Uterus (tissue), 2 donors: ENCODE data around the gene OPCML.

Experiments
- CTCF ChIP-seq, 4 experiments: fragments of 200-600 bp in 2 of 4; fragments of 450-650 bp in 2 of 4; sonication (generic) in 2 of 4; IDR thresholded peaks; one replicate each; pipeline ENCODE4 v1.5.1; 2016 to 2019; ENCODE audit warnings: antibody characterized with exemption in 4 of 4, mild to moderate bottlenecking in 2 of 4, moderate library complexity in 1 of 4
- POLR2A ChIP-seq, 2 donors: fragments of 450-650 bp; IDR thresholded peaks; one replicate each; pipeline ENCODE4 v1.6.1; 2016; ENCODE audit warnings: antibody characterized with exemption in 2 of 2, mild to moderate bottlenecking in 1 of 2, moderate library complexity in 1 of 2

- TF ChIP-seq CTCF (IDR thresholded peaks at IDR 0.05) = no peak
- TF ChIP-seq POLR2A (IDR thresholded peaks at IDR 0.05) = no peak
Measured at GRCh38 chr11:132595711-132596134, 936.6 kb downstream of the OPCML start.
